MM.1S (cell line): ENCODE results near the gene CDH1.

Experiments
- CTCF ChIP-seq: fragments of 300-600 bp; sonication (generic); IDR thresholded peaks from 2 replicates; pipeline ENCODE4 v1.5.1; 2016; ENCODE audit warnings: antibody characterized with exemption, low read length, mixed read lengths
- EZH2 ChIP-seq: fragments of 300-600 bp; sonication (generic); optimal IDR thresholded peaks from 2 replicates; pipeline ENCODE3; 2017; ENCODE audit warnings: low read depth, mild to moderate bottlenecking, antibody characterized with exemption, low read length, mixed read lengths
- EZH2phosphoT487 ChIP-seq: fragments of 300-600 bp; sonication (generic); IDR thresholded peaks from 2 replicates; pipeline ENCODE4 v1.6.1; 2018; ENCODE audit warnings: antibody characterized with exemption, low read length

GRCh38 chr16:68733570-68733969 is 3.5 kb upstream of the CDH1 start:
- no peak for TF ChIP-seq CTCF
- TF ChIP-seq EZH2, result no peak
- TF ChIP-seq EZH2phosphoT487, result no peak
